HepG2 (cell line): Measurements from ENCODE around the gene VSTM4.

Experiments
- TF ChIP-seq, protein P1 (sequence below): sonication (generic); formaldehyde crosslinking; IDR thresholded peaks from 2 replicates; pipeline ENCODE4 v1.4.0; 2020; ENCODE audit warnings: missing genetic modification reagents
- TF ChIP-seq, protein P2 (sequence below), 2 experiments: sonication (generic) in 1 of 2; formaldehyde crosslinking in 1 of 2; IDR thresholded peaks; 2 replicates each; pipeline versions ENCODE4 v1.4.0 to v1.6.1; 2018 to 2020; ENCODE audit warnings: missing genetic modification reagents in 2 of 2, borderline replicate concordance in 1 of 2, low read depth in 1 of 2, mild to moderate bottlenecking in 1 of 2, missing biosample characterization in 1 of 2

DNA sequence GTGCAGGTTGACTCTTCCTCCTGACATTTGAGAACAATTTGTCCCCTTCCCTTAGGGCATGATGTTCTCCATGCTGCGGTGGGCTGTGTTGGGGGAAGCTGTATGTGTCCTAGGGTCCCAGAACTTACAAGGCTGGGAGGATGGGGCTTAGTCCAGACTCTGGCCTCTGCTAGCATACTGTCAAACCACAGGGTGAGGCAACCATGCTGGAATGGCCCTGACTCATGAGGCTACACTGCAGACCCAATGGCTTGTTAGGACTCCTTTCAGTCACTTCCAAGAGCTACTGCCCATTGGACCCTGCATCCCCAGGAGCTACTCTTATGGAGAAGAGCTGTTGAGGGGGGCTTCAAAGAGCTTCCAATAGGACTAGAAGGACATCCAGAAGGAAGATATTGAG lies 38.6 kb upstream of the VSTM4 start:
- TF ChIP-seq, protein P1, sequence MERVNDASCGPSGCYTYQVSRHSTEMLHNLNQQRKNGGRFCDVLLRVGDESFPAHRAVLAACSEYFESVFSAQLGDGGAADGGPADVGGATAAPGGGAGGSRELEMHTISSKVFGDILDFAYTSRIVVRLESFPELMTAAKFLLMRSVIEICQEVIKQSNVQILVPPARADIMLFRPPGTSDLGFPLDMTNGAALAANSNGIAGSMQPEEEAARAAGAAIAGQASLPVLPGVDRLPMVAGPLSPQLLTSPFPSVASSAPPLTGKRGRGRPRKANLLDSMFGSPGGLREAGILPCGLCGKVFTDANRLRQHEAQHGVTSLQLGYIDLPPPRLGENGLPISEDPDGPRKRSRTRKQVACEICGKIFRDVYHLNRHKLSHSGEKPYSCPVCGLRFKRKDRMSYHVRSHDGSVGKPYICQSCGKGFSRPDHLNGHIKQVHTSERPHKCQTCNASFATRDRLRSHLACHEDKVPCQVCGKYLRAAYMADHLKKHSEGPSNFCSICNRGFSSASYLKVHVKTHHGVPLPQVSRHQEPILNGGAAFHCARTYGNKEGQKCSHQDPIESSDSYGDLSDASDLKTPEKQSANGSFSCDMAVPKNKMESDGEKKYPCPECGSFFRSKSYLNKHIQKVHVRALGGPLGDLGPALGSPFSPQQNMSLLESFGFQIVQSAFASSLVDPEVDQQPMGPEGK (CRISPR knock-in tag): no peak
- TF ChIP-seq, protein P2, sequence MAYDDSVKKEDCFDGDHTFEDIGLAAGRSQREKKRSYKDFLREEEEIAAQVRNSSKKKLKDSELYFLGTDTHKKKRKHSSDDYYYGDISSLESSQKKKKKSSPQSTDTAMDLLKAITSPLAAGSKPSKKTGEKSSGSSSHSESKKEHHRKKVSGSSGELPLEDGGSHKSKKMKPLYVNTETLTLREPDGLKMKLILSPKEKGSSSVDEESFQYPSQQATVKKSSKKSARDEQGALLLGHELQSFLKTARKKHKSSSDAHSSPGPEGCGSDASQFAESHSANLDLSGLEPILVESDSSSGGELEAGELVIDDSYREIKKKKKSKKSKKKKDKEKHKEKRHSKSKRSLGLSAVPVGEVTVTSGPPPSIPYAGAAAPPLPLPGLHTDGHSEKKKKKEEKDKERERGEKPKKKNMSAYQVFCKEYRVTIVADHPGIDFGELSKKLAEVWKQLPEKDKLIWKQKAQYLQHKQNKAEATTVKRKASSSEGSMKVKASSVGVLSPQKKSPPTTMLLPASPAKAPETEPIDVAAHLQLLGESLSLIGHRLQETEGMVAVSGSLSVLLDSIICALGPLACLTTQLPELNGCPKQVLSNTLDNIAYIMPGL (CRISPR knock-in tag; IDR thresholded peaks at IDR 0.05; ENCODE audit: borderline replicate concordance in 1 of 2, low read depth in 1 of 2): no peak
